Measurements from ENCODE around the gene OBSCN.

Gene OBSCN

GRCh38 chr1:228360533-228361313 lies 152.9 kb downstream of the OBSCN start:
- no peak for DNase-seq

DNA sequence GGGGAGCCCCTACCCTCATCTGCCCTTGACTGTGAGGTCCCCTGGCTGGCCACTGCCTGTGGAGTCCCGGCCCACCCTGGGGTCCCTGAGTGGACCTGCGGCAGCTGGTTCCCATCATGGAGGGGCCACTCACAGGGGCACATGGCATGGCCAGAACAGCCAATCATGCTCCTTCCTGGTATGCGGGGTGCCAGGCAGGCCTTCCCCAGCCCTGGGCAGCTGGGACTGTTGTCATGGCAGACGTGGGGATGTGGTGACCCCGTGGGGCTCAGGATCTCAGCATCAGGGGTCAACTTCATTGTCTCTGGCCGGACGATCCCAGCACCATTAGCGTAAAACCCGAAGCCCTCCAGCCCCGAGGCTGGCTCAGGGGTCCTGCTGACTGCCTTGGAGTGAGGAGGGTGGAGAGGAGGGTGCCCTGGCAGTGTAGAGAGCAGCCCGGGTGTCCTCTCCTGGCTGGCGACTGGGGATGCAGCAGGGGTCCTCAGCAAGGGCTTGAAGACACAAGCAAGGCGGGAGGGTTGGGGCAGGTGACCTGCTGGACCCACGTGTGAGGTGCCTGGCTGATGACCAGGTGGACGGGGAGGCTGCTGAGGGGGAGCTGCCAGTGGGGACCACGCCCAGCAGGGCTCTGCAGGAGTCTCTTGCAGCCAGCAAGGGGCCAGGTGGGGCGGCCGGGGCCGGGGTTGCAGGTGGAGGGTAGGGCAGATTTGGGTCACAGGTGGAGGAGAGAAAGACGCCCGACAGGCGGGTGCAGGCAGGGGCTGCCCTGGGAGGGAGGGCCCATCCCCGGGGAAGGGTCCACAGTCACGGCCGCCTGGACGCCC lies 153.7 kb downstream of the OBSCN start:
- no peak for DNase-seq

- no peak for DNase-seq
These were observed 154.5 kb downstream of the OBSCN start for GRCh38 chr1:228362141-228362883.

DNA sequence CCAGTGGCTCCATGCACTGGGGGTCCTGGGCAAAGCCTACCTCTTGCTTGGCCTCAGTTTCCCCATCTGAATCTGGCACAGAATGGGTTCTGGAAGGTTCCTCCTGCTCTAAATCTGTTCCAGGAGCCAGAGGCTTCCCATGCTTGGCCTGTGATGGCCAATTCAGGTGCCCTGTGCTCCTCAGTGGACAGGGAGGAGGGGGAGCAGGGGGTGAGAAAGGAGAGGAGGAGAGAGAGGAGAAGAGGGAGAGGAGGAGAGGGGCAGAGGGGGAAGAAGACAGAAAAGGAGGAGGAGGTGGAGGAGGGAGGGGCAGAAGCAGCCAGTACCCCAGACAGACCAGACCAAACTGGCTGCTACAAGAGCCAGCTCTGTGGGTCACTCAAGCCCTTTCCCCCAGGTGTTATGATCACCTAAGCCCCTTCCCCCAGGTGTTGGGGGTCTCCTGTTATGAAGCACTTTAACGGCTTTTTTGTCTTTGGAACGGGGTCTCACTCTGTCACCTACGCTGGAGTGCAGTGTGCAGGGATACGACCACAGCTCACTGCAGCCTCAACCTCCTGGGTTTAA lies 155.1 kb downstream of the OBSCN start:
- DNase-seq, result no peak

DNA sequence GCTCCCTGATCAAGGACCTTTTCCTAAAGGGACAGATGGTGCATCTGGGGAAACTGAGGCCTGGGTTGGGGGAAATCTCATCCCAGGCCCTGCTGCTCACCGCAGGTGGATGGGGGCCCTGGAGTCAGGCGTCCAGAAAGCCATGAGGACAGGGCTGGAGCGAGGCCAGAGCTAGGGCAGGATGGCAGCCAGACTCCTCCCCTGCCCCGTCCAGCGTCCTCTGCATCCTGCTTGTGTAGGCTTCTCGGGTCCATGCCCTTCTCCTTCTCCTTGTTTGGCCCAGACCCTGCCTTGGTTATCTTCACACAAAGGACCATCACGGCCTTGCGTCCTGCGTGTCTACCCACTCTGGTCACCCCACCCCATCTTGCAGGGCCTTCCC lies 155.8 kb downstream of the OBSCN start:
- no peak for DNase-seq

- no peak for DNase-seq
These were observed 156.3 kb downstream of the OBSCN start for GRCh38 chr1:228364068-228364705.

DNA sequence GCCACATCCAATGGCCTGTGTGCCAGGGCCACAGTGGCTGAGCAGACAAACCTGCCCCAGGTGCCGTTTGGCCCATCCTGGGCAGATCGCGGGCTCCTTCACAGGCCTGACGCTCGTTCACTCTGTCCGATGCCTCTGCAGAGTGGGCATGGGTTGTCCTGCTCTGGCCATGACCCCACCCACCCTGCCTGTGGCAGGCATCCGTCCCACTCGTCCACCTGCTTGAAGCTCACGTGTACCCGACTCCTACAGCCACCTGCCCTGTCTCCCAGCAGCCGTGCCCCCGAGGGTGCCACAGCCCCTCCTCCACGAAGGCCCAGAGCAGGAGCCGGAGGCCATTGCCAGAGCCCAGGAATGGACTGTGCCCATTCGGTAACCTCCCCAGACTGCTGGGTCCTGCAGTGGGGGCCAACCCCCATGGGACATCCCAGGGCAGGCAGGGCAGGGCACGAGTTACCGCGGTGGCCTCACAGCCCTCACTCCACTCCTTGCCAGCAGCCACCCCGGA lies 156.9 kb downstream of the OBSCN start:
- DNase-seq, result no peak

DNA sequence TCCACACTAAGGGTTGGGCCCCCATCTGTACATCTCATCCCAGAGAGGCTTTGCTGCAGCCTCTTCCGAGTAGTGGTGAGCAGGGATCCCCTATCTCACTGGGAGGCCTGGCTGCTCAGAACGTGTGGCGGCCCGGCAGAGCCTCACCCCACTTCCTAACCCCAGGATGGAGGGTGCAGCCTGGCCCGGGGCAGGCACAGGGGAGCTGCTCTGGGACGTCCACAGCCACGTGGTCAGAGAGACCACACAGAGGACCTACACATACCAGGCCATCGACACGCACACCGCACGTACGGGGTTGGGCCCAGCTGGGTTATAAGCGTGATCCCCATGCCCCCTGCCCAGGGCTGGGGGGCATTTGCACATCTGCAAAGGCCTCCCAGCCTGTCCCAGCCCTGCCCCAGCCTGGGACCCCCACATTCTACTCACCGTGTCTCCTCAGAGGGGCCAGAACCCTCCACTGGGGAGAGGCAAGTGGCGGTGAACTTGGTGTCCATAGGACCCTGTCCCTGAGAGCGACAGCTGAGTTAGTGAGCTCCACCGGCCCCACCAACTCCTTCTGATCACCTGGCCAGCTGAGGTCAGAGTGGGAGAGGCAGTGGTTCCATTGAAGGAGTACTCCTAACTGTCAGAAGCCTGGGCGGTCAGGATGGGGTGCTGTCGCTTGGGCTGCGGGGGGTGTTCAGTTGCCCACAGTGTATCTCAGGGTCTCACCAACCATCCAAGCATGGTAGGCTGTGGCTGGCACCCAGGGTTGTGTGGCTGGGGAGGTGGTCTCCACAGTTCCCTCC lies 157.6 kb downstream of the OBSCN start:
- no peak for DNase-seq

DNA sequence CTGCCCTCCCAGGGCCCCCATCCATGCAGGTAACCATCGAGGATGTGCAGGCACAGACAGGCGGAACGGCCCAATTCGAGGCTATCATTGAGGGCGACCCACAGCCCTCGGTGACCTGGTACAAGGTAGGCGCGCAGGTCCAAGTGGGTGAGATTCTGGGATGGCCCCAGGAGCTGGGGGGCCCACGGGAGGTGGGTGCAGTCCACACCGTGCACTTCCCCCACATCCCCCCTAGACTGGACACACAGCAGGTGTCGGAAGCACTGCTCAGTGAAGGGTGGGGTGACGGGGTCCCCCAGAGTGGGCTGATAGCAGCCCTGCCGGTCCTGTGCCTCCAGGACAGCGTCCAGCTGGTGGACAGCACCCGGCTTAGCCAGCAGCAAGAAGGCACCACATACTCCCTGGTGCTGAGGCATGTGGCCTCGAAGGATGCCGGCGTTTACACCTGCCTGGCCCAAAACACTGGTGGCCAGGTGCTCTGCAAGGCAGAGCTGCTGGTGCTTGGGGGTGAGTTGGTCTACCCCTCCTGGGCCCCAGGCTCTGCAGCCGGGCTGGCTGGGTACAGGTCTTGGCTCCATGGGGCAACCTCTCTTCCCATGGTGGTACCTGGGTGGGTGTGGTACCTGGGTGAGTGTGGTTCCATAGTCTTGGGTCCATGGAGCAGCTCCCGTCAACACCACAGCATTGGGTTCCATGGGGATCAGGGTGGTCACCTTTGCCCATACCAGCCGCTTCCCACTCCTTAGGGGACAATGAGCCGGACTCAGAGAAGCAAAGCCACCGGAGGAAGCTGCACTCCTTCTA lies 158.4 kb downstream of the OBSCN start:
- DNase-seq, result no peak

DNA sequence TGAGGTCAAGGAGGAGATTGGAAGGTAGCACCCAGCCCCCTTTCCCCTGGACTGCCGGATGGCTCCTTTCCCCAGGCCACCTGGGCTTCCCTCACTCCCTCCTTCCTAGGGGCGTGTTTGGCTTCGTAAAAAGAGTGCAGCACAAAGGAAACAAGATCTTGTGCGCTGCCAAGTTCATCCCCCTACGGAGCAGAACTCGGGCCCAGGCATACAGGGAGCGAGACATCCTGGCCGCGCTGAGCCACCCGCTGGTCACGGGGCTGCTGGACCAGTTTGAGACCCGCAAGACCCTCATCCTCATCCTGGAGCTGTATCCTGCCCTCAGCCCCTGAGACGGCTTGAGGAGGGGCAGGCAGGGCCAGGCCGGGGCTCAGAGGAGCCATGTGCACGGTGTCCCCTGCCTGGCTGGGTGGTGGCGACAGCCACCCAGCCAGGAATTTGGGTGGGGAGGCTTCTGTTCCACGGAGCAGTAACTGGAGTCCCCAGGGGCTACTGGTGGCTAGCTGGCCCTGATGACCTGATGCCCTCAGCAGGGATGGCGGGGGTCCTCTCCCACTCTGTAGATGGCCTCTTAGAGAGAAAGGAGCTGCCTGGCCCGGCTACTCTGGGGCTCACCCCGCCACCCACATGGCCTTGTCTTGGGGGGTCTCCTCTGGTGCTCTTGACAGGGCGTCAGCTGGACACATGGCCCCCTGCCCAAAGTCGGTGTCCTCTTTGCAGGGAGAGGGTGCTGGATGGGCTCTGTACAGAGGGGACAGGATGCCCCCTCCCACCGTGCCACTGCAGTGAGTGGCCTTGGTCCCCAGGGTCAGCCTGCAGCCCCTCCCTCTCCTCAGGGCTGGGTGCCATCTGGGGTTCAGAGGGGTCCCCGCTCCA lies 159.3 kb downstream of the OBSCN start:
- DNase-seq, result no peak

- DNase-seq, result no peak
These were observed 160.3 kb downstream of the OBSCN start for GRCh38 chr1:228367798-228368791.

DNA sequence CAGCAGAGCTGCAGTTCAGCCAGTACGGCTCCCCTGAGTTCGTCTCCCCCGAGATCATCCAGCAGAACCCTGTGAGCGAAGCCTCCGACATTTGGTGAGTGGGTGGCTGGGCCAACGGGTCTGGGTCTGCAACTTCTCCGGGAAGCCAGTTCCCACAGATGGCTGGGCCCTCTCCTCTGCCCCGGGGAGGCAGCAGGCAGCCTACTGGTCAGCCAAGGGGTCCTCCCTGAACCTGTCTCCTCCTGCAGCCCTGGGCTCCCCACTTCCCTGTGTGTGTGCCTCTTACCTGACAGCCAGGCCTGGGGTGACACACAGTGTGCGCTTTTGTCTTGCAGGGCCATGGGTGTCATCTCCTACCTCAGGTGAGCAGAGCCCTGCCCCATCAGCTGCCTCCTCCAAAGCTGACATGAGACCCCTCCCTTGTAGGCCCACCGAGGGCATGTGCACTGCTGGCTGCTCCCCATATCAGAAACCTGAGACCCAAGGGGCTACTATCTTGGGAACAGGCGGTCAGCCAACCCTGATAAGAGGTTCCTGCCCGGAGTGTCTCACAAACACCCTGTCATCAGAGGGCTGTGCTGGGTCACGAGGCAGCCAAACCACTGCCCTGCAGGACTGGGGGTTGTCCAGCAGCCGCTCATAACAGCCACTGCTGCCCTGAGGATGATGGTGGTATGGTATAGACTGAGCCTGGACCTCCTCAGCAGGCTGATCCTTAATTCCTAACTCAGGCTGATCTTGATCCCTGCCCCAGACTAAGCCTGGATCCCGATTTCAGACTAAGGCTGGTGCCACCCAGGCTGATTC lies 161.2 kb downstream of the OBSCN start:
- no peak for DNase-seq

- no peak for DNase-seq
These were observed 162.0 kb downstream of the OBSCN start for GRCh38 chr1:228369608-228370438.

- DNase-seq, result no peak
These were observed 162.6 kb downstream of the OBSCN start for GRCh38 chr1:228370439-228370940.

GRCh38 chr1:228370941-228371740 lies 163.3 kb downstream of the OBSCN start:
- no peak for DNase-seq
